Measurements from ENCODE around the gene SPATA31D4.

- TF ChIP-seq CTCF (IDR thresholded peaks at IDR 0.05; ENCODE audit: low read depth, low read length) (no peak), EZH2phosphoT487 (IDR thresholded peaks at IDR 0.05; ENCODE audit: low read depth) (no peak)
These were observed 34.3 kb upstream of the SPATA31D4 start for GRCh38 chr9:81893929-81894328.
